ENCODE data around the gene CACNA1C.

DNA sequence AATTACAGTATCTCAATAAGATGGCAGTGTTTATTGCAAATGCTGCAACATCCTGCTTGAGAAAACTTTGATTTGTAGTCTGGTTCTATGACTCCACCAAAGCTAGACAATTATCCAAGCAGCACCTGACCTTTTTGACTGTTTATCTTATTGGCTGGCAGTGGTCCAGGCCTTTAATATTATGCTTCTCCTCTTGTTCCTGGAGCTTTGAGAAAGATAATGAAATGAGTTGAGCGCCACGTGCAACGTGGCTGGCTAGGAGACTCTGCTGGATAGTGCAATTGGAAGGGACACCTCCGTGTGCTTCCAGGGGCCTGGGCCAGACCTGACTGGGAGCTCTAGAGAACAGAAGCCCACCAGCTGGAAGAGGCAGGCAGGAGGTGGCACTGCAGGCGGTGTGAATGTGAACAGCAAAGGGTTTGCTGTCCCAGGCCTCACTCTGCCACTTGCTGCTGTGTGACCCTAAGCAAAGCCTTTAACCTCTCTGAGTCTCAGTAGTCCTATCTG, 349.3 kb downstream of the CACNA1C start:
- TF ChIP-seq, protein P1, sequence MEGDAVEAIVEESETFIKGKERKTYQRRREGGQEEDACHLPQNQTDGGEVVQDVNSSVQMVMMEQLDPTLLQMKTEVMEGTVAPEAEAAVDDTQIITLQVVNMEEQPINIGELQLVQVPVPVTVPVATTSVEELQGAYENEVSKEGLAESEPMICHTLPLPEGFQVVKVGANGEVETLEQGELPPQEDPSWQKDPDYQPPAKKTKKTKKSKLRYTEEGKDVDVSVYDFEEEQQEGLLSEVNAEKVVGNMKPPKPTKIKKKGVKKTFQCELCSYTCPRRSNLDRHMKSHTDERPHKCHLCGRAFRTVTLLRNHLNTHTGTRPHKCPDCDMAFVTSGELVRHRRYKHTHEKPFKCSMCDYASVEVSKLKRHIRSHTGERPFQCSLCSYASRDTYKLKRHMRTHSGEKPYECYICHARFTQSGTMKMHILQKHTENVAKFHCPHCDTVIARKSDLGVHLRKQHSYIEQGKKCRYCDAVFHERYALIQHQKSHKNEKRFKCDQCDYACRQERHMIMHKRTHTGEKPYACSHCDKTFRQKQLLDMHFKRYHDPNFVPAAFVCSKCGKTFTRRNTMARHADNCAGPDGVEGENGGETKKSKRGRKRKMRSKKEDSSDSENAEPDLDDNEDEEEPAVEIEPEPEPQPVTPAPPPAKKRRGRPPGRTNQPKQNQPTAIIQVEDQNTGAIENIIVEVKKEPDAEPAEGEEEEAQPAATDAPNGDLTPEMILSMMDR (IDR thresholded peaks at IDR 0.05): no peak
- TF ChIP-seq POLR2AphosphoS5 (IDR thresholded peaks at IDR 0.05) (no peak), POLR2A (IDR thresholded peaks at IDR 0.05) (no peak)
